HG03354 (cell line): ENCODE measurements around the gene SLC6A20.

Experiments used
- ATAC-seq: cut with Tn5 transposase; IDR thresholded peaks from one replicate; pipeline ENCODE4 v1.9.1; 2021; ENCODE audit warnings: mild to moderate bottlenecking; ENCODE audit not compliant: unreplicated experiment, poor library complexity, severe bottlenecking

The SLC6A20 gene

DNA sequence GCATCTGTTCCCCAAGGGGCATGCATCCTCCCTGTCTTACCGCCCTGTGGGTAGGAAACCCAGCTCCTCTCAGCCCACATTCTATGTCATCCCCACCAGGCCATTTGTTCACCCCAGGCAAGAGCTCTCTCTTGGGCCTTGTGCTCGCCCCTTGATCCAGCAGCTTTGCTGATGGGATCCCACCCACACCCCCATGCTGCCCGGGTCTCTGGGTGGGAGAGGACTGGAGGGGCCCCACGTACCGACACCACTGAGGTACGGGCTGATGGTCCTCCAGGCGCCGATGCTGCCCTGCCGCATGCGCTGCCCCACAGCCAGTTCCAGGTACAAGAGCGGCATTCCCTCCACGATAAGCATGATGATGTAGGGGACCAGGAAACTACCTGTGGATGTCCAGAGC, 14.5 kb downstream of the SLC6A20 start:
- ATAC-seq, result no peak

DNA sequence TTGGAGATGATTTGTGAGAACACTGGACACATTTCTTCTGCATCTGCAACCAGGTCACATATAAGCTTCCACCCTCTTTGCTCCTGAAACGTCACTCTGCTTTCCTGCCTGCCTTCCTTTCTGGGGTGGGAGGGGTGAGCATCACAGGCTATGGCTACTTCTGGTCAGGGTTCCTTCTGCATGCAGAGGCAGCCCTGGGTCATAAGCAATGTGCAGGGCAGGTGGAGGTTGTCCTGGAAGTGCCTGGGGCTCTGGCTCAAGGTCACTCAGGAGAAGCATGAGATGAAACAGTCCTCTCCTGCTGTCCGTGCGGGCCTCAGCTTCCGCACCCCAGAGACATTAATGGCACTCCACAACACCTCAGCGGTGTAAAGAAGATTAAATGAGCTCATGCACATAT, 15.1 kb downstream of the SLC6A20 start:
- no peak for ATAC-seq

DNA sequence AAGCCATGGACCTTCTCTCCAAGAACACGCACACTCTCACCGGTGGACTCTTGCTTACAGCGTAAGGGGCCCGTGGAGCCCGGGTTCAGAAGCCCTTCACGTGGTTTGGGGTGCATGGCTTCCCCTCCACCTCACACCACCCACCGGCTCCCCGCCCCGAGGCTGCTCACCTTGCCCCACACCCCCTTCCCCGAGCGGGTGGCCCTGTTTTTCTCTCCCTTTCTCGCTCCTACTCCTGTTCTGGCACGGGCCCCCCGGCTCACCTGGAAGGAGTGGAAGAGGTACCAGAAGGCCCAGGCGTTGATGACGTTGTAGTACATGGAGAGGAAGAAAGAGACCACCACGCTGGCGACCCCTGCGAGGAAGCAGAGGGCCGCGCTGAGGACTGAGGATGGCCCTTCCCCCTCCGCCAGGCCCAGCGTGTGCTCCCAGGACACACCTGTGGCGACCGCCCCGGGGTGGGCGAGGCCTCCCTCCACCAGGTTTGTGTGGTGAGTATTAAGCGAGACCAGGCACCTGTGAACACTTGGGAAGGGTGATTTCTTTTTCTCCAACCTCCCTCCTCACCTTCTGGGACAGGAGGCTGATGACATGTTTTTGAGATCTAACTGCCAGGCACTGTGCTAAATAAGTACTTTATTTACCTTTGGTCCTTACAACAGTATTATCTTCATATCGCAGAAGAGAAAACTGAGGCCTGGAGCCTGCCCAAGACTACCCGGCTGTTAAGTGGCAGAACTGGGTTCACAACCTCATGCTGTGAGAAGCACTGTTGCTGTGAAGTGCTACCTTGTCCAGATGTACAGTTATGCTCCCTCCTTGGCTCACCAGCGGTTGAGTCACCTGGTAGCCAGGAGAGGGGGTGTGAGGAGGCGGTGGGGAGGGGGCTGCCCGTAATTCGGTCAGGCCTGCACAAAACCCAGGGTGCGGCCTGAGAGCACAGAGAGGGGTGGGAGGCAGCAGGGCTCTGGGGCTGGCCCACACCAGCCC, 16.3 kb downstream of the SLC6A20 start:
- ATAC-seq, result no peak

DNA sequence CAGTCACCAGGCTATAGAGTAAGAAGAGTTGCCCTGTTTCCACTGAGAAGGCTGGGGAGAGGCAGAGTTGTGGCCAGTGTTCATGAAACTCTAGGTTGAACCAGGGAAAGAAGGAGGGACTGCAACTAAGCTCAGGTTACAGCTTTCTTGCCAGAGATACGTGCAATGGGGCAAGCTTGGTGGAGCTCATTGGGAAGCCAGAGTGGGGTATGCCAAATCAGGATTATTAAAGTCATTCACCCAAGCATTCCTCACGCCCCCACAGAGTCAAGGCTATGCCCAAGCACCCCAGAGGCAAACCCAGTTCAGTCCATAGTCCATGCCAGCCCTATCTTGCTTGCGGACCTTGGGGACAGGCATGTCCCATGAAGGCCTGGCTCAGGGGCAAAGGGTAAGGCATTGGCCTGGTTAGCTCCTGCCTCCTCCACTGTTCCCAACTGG, 17.6 kb downstream of the SLC6A20 start:
- ATAC-seq, result no peak

DNA sequence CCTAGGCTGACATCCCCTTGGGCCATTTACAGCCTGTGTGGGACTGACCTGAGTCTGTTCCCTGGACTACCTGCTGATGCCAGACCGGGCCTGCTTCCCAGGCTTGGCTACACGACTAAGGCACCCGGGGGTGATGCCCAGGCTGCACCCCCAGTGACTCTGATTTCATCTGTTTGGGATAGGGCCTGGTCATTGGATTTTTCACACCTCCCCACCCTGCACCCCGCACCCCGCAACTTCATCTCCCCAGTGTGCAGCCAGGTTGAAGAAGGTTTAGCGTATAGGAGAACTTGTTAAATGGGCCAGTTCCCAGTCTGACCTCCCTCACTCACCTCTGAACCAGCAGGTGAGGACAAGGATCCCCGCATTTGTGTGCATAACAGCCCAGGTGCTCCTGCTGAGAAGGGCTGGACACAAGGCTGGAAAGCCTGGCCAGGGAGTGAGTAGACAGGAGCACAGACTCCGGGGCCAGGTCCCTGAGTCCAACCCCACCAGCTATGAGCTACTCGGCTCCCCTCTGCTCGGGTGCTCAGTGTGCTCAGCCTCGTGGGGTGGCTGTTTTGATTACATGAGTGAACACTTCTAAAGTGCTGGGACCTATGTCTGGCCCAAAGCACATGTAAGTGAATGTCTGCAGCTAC, 18.5 kb downstream of the SLC6A20 start:
- no peak for ATAC-seq

DNA sequence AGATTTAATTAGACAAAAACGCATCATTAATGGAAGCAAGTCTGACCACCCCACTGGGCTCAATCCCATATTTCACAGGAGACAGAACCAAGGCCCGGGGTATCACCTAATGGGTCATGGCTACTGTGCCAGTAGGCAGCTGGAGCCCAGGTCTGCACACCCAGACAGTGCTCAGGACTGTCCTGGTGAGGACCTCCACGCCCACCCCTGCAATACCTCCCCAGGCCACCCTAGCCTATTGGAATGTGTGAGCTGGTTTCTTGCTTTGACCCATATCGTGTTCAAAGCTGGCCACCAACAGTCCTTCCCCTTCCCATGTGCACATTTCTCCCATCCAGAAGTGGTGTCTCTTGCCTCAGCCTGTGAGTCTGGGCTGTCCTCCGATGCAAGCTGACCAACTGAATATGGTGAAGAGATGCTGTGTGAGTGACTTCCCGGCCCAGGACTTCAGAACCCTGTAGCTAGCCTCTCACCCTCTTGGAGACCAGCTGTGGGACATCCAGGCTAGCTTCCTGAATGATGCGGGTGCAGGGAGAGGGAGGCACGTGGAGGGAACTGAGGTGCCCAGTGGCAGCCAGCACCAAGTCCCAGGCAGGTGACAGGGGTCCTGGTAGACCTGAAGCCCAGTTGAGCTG, 19.1 kb downstream of the SLC6A20 start:
- no peak for ATAC-seq

DNA sequence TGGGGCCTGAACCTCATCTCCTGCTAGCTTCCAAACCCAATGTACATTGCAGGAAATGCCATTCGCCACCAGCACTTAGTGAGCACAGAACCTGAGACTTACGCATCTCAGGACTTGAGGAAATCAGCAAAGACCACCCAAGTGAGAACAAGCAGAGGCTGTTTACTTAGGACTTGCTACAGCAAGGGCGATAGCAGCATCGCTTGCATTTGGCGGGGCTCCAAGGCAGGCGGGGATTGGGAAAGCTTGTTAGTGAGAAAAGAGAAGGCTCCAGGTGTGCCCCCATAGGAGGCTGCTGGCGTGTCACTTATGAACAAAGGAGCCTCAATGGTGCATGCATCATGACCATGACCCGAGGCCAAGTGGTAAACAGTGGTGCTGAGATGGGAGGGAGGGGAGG, 19.7 kb downstream of the SLC6A20 start:
- no peak for ATAC-seq

DNA sequence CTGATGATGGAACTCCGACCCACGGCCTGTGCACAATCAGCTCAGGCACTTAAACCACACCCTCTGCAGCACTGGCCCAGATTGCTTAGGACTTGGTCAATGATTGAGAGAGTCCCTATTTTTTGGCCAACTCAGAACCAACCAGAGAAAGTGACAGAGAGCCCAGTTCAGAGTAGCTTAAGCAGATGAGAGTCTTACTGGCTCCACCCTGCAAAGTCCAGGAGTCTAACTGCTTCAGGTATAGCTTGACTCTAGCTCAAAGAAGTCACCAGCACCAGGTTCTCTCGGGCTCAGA, 20.1 kb downstream of the SLC6A20 start:
- no peak for ATAC-seq

DNA sequence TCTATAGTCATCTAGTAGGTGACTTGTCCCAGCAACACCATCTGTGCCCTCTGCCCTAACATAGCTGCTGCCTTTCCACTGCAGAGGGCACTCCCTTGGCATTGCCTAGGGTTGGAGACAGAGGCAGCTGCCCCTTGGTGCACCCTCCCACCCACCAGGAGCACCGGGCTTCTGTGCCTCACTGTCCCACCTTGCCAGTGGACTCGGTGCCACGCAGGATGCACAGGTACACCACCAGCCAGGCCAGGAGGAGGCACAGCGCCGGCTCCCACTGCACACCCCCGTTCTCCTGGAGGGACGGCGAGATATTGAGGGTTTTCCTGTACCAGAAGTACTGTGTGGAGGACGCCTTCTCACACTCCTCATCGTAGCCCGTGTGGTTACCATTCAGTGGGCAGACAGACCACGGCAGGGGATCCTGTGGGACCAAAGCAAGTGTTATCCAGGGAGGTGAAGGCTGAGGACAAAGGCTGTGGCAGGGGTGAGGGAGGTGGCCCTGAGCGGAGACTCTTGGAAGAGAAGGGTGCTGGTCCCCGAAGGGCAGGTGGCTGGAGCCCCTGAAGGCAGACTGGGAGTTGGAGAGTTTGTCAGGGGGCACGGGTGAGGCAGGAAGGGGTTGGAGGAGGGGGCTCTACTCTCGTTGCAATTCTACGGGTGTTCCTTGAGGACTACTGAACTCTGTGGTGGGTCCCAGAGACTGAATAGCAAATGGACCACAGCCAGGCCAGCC, 20.6 kb downstream of the SLC6A20 start:
- ATAC-seq, result no peak

DNA sequence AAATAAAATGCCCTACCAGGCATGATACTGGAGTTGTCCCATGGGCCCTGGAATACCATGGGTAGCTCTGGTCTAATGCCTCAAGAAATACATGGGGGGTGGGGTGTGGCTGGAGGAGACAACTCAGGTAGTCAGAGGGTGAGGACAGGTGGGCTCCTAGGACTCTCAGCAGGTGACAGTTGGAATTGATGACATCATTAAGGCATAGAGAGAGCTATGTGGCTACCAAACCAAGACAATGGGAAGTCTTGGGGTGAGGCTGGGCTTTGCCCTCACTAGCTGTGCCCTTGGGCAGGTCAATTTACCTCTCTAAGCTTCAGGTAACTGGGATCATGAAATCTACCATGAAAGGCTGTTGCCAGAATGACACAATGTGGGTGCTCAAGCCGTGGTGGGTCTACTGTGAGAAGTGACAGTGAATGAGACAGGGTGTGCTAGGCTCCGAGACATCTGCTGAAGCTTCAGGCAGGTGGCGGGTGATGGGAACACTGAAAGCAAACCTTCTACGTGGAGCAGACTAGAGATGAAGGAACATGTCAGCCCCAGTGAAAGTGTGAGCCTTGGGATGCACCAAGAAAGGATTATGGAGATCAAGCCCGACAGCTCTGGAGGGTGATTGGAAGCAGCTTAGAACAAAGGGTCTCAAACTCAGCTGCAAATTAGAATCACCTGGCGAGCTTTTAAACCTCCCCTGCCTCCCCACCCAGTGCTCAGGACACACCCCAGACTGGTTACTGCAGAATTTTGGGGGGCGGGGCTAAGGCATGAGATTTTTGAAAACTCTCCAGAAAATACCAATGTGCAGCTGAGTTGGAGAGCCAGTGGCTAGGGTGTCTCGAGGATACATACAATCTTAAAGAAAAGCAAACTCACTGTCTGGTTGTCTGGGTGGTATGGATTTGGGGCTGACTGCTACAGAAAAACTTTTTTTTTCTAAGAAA, 21.5 kb downstream of the SLC6A20 start:
- no peak for ATAC-seq

DNA sequence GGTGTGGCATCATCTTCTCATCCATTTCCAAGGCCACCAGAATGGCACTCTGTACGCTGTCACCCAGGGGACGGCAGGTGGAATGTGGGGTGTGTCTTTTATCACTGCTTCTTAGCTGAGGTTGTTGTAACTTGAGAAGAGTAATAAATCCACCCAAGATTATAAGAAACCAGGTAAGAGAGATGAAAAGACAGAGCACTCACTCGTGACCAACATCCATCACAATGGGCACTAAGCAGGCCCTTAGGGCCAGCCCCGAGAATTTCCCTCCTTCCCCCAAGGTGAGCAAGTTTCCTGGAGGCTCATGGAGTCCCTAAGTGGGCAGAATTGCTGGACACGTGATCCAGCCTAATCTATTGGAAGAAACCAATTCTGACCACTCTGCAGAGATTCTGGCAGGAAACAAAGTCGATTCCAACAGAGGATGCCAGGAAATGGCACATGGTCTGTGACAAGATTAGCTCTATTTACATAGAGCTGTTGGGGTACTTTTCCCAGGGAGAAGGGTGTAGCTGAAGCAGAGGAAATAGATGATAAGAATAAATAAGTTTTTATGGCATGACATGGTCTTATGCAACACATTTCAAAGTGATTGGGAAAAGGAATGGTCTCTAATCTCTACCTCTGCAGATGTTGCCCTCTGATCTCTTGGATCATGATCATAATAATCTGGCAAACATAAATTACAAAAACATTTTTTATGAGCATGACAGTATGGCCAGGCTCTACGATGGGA, 22.5 kb downstream of the SLC6A20 start:
- ATAC-seq, result no peak

DNA sequence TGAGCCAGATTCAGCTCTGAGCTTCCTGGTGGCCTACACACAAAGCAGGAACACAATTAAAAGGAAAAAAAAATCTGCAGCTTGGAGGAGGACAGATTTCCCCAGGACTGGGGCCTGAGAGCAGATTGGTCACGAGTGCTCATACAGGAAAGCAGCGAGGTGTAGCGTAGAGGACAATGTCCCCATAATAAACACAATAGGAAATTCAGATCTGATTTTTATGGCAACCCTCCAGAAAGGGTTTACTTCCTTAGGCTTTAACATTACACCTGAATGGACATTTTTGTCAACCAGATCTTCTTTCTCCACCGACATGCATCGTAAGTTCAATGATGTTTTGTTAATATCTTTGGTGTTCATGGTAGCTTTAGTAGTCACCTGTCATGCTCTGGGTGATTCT, 23.3 kb downstream of the SLC6A20 start:
- ATAC-seq, result no peak

DNA sequence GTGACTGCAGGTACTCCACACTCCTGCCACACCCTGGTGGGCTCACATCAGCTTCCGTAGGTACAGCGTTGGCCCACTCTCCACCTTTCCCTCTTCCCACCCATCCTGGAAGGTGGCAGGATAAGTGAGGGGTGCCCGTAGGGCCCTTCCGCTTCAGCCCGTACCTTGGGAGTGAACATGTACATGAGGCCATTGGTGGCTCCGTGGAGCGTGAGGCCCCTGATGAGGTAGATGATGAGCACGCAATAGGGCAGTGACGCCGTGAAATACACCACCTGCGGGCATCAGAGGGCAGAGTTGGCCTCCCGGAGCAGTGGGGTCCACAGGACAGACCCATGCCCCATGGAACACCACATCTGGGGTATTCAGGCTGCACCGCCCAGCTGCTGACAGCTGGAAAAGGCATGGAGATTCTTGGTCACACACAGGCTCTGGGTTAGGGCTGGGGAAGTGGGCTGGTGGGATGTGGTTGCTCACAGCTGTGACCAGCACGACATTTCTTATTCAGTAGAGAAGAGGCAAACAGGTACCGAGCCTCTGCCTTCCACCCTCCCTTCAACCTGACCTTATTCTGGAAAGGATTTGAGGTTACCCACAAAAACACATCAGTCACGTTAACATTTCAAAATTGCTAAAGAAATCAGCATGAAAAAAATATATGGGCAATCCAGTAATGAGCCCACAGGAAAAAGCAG, 23.8 kb downstream of the SLC6A20 start:
- no peak for ATAC-seq

DNA sequence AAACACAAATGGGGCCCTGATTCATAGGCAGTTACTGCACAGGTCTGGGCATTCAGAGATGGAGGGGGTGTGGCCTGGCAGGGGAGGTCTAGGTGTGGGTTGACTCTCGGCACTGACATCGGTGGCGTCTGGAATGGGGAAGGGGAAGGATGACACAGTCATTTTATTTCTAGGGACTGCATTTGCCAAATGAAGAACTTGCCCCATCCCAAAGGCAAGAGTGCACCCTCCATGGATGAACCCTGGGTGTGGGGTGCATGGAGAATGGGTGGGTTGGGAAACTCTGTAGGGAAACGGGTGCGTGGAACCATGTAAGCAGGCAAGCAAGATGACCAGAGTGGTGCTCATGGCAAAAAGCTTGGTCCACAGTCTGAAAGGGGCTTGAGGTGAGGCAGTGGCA, 24.5 kb downstream of the SLC6A20 start:
- ATAC-seq, result no peak

DNA sequence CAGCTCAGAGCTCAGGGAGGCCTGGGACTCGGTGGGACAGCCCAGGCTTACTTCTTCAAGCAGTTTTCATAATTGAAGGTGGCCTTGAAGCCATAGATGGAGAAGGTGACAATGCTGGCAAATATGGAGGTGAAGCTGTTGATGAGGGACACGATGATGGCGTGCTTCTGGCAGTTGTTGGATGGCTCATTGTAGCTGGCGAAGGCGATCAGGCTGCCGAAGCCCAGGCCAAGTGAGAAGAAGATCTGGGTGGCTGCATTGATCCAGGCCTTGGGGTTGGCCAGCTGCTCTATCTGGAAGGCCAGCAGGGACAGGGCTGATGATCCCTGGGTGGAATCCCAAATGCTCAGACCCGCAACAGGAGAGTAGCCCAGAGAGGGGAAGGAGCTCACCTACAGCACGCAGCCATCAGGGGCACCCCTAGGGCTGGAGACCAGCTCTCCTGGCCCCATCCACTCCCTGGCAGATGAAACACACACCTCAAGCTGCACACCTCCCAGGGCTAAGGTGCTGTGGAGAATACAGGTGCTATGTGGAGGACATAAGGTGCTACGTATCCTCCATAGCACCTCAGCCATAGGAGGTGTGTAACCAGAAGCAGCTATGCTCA, 25.1 kb downstream of the SLC6A20 start:
- ATAC-seq, result no peak

DNA sequence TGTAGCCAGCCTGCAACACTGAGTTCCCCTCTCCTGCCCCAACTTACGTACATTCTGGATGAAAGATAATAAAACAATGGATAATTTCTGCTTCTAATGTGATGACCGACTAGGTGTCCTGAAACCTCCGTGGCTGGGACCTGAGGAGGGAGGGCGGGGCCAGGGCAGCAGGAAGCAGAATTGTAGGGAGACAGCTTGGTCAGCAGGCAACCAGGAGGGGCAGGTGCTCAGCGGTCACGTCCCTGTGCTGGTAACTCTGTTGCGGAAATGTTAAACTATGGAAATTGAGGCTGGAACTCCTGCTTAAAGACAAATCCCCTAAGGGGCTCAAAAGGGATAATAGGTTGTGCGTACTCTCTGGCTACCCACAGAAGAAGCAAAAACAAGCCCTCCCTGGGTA, 30.4 kb downstream of the SLC6A20 start:
- no peak for ATAC-seq

DNA sequence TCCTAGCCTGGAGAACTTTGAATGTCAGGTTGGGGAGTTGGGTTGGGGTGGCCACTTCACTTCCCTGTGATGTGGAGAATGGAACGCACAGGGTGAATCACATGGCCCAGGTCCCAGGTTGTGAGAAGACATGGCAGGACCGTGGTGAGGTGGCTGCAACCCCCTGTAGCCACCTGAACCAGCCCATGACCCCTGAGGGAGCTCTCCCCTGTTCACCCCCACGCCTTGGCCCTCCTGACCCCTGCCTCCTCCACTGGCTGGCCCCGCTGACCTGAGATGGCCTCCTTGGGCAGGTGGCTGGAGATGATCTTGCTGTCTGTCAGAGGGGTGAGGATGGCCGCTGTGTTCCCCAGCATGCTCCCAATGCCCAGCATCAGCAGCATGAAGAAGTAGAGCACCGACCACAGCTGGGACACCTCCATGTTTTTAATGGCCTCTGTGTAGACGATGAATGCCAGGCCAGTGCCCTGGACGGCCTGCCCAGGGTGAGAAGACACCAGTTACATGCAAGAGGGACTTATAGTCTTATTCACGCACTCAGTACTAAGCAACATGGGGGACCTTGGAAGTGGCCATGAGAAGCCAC, 31.0 kb downstream of the SLC6A20 start:
- no peak for ATAC-seq
